PC-9 (cell line): ENCODE measurements around the gene KCNT2.

Experiments used
- EZH2 ChIP-seq: fragments of 200-600 bp; sonication (generic); IDR thresholded peaks from 2 replicates; pipeline ENCODE4 v1.8.0; 2017; ENCODE audit warnings: antibody characterized with exemption, low read depth
- TF ChIP-seq, protein P1 (sequence below): fragments of 200-600 bp; sonication (generic); conservative IDR thresholded peaks from 2 replicates; pipeline ENCODE4 v1.6.1; 2017; ENCODE audit warnings: mixed run types, antibody characterized with exemption, mild to moderate bottlenecking, moderate library complexity

DNA sequence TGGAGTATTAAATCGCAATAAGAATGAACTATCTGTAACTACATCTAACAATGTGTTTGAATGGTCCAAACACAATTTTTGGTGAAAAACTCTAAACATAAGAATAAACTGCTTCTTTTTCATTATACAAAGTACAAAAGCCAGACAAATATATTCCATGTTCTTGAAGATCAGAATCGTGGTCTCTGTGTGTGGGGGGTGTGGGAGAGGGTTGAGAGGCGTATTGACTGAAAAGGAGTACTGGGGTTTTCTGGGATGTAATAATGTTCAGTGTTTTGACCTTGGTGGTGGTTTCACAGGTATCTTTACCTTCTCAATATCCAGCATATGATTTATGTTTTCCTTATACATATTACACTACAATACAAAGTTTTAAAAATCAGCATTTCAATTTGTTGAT lies 42.8 kb upstream of the KCNT2 start:
- TF ChIP-seq, protein P1, sequence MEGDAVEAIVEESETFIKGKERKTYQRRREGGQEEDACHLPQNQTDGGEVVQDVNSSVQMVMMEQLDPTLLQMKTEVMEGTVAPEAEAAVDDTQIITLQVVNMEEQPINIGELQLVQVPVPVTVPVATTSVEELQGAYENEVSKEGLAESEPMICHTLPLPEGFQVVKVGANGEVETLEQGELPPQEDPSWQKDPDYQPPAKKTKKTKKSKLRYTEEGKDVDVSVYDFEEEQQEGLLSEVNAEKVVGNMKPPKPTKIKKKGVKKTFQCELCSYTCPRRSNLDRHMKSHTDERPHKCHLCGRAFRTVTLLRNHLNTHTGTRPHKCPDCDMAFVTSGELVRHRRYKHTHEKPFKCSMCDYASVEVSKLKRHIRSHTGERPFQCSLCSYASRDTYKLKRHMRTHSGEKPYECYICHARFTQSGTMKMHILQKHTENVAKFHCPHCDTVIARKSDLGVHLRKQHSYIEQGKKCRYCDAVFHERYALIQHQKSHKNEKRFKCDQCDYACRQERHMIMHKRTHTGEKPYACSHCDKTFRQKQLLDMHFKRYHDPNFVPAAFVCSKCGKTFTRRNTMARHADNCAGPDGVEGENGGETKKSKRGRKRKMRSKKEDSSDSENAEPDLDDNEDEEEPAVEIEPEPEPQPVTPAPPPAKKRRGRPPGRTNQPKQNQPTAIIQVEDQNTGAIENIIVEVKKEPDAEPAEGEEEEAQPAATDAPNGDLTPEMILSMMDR: no peak
- TF ChIP-seq EZH2: no peak
